HAP-1 (cell line): ENCODE measurements around the gene ECEL1.

Source experiments
- DNase-seq, 2 experiments: peaks; one replicate each; pipeline ENCODE4 v3.0.0-alpha.2; 2016 to 2020; ENCODE audit warnings: low spot score in 2 of 2
- H3K27me3 ChIP-seq: fragments of 250-450 bp; sonication (Bioruptor Pico); 2 replicates; pipeline ENCODE4 v1.5.1; 2020; ENCODE audit warnings: low read depth, mild to moderate bottlenecking, moderate library complexity
- H3K36me3 ChIP-seq: fragments of 250-450 bp; sonication (Bioruptor Pico); replicated peaks from 2 replicates; pipeline ENCODE4 v1.5.1; 2020; ENCODE audit warnings: mild to moderate bottlenecking
- H3K4me1 ChIP-seq: fragments of 250-450 bp; sonication (Bioruptor Pico); 2 replicates; pipeline ENCODE4 v1.5.1; 2020; ENCODE audit warnings: mild to moderate bottlenecking
- H3K4me3 ChIP-seq: fragments of 250-450 bp; sonication (Bioruptor Pico); 2 replicates; pipeline ENCODE4 v1.5.1; 2020; ENCODE audit warnings: mild to moderate bottlenecking, moderate library complexity
- H3K9me3 ChIP-seq: fragments of 250-450 bp; sonication (Bioruptor Pico); 2 replicates; pipeline ENCODE4 v1.5.1; 2020; ENCODE audit warnings: mild to moderate bottlenecking, moderate library complexity
- in situ Hi-C: fragments of 300-500 bp; cut with MboI; formaldehyde crosslinking; loops from 3 replicates; pipeline ENCODE4 v1.14.3; 2020; ENCODE audit warnings: low sequenced_read_pairs, inconsistent platforms, mixed read lengths

ECEL1 gene

DNA sequence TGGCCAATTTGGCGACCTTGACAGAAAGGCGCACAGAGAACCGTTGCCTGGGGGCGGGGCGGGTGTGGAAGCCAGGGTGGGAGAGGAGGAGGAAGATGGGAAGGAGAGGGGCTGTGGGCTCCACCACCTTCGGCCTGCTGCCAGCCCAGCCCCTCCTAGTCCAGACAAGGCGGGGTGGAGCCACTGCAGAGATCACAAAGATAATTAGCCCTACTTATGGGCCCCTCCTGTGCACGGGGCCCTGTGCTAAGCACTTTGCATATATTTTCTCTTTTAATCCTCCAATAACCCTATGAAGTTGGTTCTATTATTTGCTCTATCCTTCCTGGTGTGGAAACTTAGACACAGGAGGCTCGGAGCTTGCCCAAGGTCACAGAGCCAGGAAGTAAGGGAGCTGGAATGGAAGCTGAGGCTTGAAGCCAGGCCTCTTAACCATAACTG is 13.7 kb upstream of the ECEL1 start:
- no peaks in the 10 kb centered on the region for H3K9me3 ChIP-seq
- H3K4me3 ChIP-seq = no peak overlapping the region
- in situ Hi-C loops = no loop called here
- no peaks in the 10 kb centered on the region for H3K36me3 ChIP-seq
- H3K27me3 ChIP-seq = peaks cover 4% of the 10 kb centered on the region; the same call in 1 of the 2 replicates
- peak; percentile 68 to 80 for DNase-seq
- H3K4me1 ChIP-seq = peaks cover 14% of the 10 kb centered on the region

DNA sequence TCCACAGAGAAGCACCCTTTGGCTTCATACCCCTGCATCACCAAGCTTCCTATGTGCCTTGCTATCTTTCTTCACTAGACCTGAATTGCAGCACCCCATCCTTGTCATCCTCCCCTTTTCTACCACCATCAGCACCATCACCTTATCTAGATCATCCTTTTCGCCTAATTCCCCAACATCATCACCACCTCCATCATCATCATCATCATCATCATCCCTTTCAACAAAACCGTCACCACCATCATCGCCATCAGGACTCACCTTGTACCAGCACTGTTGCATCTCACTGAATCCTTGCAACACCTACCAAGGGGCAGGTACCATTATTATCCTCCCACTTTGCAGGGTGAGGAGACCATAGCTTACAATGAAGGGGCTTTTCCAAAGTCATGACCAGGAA is 10.8 kb upstream of the ECEL1 start:
- in situ Hi-C loops = no loop called here
- no peaks in the 10 kb centered on the region for H3K27me3 ChIP-seq
- no peak for DNase-seq

DNA sequence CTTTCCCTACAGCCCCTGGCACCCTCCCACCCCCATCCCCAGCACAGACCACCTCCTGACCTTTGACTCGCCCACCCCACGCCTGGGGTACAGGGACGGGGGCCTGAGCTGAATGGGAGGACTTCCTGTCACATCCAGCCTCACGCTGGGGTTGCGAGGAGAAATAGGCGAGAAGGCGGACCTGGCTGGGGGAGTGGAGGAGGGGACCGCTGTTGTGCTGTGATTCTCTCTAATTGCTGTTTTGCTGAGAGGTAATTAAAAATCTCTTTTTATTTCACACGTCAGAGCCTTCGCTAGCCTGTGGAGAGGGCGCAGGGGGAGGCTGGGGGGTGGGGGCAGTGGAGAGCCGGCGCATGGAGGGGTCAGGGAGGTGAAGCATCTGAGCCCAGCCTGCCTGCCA is 9.7 kb upstream of the ECEL1 start:
- DNase-seq = no peak
- H3K9me3 ChIP-seq = no peaks in the 10 kb centered on the region
- in situ Hi-C loops = no loop called here
- H3K36me3 ChIP-seq = no peaks in the 10 kb centered on the region
- H3K4me1 ChIP-seq = peaks cover 9% of the 10 kb centered on the region
- H3K27me3 ChIP-seq = no peaks in the 10 kb centered on the region
- no peak overlapping the region for H3K4me3 ChIP-seq

More for the DNA sequence above, 10.8 kb upstream of the ECEL1 start:
- no peaks in the 10 kb centered on the region for H3K9me3 ChIP-seq
- H3K4me3 ChIP-seq = no peak overlapping the region
- H3K4me1 ChIP-seq = peaks cover 14% of the 10 kb centered on the region
- H3K36me3 ChIP-seq = no peaks in the 10 kb centered on the region

DNA sequence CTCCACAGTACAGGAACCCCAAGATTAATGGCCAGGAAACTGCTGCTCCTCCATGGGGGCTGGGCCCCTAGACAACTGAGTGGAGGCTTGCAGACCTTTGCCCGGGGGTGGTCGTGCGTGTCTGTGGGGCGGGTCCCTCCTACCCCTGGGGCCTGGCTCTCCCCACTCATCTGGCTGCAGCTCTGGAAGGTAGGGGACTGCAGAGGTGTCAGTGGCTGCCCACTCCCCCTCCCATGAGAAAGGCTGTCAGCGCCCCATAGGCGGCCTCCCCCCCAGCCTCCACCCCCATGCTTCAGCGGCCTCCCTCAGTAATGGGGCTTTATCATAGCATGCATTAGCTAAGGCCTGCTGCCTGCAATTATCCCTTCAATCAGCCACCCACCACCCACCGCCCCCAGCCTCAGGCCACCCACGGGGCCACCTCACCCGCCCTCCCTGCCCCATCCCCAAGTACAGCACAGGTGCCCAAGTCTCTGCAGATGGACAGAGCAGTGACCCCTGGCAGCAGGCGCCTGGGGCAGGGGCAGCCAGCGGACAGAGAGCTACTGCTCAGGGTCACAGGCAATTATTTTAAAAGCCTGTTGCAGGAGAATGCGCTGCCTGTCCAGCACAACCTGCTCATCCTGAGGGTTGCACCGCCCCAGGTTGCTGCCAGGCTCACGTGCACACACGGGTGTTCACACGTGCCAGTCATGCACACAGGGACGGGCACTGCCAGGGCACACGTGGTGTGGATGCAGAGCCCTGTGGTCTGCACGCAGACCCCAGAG is 9.1 kb upstream of the ECEL1 start:
- Histone ChIP-seq H3K4me3 (no peak overlapping the region), H3K27me3 (no peaks in the 10 kb centered on the region), H3K4me1 (peaks cover 6% of the 10 kb centered on the region; the same call in 1 of the 2 replicates), H3K36me3 (no peaks in the 10 kb centered on the region), H3K9me3 (no peaks in the 10 kb centered on the region)
- in situ Hi-C loops = no loop called here
- DNase-seq = no peak

DNA sequence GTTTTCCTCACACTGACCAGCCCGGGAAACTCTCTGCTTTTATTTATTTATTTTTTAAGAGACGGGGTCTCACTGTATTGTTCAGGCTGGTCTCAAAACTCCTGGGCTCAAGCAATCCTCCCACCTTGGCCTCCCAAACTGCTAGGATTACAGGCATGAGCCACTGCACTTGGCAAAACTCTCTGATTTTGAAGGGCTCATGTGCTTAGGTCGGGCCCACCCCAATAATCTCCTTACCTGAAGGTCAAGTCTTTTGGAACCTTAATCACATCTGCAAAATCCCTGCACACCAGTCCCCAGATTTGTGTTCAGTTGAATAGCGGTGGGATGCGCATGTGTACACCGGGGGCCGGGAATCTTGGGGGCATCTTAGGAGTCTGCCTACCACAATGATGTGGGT is 7.7 kb upstream of the ECEL1 start:
- no peaks in the 10 kb centered on the region for H3K27me3 ChIP-seq
- in situ Hi-C loops = no loop called here

DNA sequence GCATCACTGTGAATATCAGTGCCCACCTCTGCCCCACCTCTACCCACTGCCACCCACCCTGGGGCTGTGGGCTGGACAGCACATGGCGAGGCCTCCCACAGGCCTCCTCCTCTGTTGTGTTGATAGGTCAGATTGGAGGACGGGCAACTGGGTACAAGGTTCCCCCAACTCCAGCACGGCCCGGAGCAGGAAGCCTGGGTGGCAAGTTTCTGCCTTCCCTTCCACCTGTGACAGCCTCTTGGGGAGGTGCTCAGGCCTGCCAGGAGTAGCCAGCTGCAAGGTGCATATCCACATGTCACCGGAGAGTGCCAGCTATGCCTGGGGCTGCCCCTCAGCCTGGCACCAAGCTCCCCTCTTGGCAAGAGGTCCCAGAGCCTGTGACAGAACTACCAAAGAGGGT is 6.9 kb upstream of the ECEL1 start:
- Histone ChIP-seq H3K9me3 (no peaks in the 10 kb centered on the region), H3K4me3 (no peak overlapping the region), H3K27me3 (no peaks in the 10 kb centered on the region), H3K36me3 (no peaks in the 10 kb centered on the region), H3K4me1 (no peaks in the 10 kb centered on the region)
- in situ Hi-C loops = no loop called here
- no peak for DNase-seq

More for the DNA sequence above, 7.7 kb upstream of the ECEL1 start:
- Histone ChIP-seq H3K36me3 (no peaks in the 10 kb centered on the region), H3K4me1 (no peaks in the 10 kb centered on the region), H3K4me3 (no peak overlapping the region), H3K9me3 (no peaks in the 10 kb centered on the region)
- no peak for DNase-seq

DNA sequence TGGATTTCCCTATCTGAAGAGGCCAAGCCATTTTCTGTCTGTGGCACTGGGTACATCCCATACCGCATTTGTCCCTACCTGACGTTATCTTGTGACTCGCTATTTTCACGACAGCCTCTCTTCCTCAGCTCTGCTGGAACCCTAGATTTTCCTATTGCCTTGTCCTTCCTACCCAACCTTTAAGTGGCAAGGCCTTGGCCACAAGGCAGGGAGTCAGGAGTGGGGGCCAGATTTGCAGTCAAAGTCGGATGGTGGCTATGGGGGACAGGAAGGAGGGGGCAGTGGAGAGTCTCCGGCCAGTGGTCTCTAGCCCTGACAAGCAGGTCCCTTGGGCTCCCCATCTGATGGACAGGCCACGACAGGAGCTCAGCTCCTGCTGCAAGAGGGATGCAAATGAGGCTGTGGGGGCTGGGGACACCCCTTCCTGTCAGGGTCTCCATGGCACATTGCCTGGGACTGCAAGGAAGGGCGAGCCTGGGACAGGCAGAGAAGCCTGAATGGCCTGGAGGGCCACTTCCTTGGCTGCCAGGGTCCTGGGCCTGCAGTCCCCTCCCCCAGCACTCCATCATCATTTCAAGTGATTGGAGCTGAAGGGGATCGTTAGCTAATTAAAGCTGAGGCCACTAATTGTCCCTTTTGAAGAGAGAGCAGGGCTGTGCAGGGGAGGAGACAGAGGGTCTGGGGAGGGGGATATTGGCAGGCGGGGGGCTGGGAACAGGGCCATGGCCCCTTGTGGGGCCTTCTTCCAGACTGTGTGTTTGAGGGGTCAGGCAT is 6.3 kb upstream of the ECEL1 start:
- Histone ChIP-seq H3K4me3 (no peak overlapping the region), H3K27me3 (peaks cover 4% of the 10 kb centered on the region), H3K36me3 (no peaks in the 10 kb centered on the region), H3K4me1 (no peaks in the 10 kb centered on the region), H3K9me3 (no peaks in the 10 kb centered on the region)
- in situ Hi-C loops = no loop called here
- no peak for DNase-seq

DNA sequence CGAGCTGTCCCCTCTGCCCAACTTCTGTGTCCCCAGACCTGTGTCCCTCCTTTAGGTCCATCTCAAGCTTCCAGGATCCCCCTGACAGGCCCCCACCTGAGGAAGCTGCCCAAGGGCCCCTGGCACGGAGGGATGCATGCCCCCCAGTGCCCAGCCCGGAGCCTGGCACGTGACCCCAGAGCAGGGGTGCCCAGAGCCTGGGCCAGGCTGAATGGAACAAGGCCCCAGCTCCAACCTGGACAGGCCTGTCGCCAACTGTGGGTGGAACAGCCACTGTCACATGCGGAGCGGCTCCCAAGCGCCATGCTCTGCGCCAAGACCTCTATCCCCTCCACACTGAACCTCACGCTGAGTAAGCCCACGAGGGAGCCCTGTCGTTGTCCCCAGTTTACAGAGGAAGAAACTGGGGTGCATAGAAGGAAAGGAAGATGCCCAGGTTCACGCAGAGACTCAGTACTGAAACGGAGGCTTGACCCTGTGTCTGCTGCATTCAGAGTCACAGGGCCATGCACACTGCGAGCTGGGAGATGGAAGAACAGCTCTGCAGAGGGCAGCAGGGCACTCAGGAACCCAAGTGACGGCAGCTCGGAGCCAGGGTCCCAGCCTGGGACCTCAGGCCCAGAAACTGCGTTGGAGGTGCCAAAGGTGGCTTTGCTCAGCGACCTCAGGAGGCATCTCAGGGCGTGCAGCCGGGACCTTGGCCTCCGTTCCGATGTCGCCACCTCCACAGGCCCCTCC is 5.5 kb upstream of the ECEL1 start:
- Histone ChIP-seq H3K4me1 (no peaks in the 10 kb centered on the region), H3K4me3 (no peak overlapping the region), H3K36me3 (no peaks in the 10 kb centered on the region), H3K27me3 (peaks cover 12% of the 10 kb centered on the region), H3K9me3 (no peaks in the 10 kb centered on the region)
- in situ Hi-C loops = no loop called here
- no peak for DNase-seq

DNA sequence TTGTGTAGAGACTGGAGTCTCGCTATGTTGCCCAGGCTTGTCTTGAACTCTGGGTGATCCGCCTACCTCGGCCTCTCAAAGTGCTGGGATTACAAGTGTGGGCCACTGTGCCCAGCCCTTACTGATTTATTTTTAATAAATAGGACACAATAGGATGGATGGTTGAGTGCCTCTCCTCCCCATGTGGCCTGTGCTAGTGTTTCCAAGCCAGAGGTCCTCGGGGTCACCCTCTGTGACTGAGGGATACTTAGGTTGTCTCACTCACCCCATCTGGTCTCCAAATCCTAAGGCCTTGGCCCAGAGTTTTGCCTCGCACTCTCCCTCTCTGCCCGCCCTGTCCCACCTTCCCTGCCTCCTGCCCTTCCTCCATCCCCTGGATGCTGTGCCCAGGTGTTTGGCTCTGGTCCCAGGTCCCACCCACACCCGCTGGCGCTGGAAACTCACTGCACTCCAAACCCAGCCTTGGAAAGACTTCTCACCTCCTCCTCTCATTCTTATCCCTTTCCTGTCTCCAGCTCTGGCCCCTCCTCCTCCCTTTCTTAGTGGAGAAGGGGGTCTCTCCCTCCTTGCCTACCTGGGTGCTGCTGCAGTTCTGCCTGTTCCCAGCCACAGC is 4.7 kb upstream of the ECEL1 start:
- in situ Hi-C loops = no loop called here
- Histone ChIP-seq H3K9me3 (no peaks in the 10 kb centered on the region), H3K4me3 (no peak overlapping the region), H3K36me3 (no peaks in the 10 kb centered on the region), H3K4me1 (no peaks in the 10 kb centered on the region), H3K27me3 (peaks cover 16% of the 10 kb centered on the region)
- no peak for DNase-seq

DNA sequence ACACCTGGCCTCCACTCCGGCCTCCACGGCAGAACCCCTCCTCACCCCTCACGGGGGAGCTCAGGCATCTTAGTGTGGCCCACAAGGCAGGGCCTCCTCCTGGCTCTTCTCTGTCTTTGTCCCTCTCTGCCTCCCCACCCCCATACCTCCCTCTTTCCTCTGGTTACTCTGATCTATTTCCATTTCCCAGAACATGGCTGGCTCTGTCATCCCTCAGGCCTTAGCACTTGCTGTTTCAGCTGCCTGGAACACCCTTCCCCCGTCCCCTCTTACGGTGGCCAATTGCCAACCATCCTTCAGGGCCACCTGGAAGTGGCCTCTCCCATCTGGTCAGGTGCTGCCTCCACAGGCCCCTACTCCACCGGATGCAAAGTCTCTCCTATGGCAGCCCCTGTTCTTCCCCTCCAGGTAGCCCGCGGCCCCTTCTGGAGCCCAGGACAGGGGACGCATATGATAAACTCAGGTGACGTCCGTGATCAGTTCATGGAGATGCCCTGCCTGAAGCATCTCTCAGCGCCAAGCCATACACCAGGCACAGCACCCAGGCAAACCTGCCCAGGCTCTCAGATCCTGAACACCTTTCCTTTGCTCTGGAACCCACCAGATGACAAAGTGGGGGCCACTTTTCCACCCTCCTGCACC is 3.6 kb upstream of the ECEL1 start:
- peaks cover 25% of the 10 kb centered on the region for H3K27me3 ChIP-seq
- no peaks in the 10 kb centered on the region for H3K4me1 ChIP-seq
- H3K9me3 ChIP-seq = no peaks in the 10 kb centered on the region
- in situ Hi-C loops = no loop called here
- no peaks in the 10 kb centered on the region for H3K36me3 ChIP-seq
- no peak for DNase-seq
- H3K4me3 ChIP-seq = no peak overlapping the region

DNA sequence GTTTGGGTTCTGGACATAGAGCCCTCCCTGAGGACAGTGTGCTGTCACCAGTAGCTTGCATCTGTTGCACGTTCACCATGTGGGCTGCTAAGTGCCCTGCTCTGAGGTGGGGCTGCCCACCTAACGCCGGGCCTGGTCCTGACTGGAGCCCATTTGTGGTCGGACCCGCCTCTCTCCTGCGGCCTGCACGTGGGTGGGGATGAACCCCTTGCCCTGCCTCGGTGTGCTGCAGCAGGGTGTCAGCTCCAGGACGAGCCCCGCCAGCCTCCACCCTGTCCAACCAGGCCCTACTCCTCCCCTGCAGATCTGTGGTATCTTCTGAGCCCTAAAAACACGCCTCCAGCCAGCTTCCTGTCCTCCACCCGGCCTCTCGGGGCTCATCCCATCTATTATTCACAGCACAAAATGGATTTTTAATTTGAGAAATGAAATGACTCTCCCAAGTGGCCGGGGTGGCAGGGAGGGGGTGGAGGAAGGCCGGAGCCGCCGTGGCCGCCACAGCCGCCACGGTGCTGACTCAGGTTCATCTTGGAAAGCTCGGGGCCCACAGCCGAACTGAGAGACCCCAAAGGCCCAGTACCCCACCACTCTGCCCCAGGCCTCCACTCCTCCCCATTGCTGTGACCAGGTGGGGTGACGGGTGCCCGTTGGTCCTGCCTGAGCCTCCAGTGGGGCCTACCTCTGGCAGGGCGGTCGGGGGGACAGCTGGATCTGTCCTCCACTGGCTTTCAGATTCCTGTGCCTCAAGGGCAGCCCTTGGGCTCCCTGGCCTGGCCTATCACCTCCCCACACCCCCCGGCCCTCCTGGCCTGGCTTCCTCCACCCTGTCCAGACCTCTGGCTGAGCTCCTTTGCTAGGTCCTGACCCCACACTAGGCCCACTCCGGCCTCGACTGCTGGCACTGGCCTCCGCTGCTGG is 2.8 kb upstream of the ECEL1 start:
- H3K36me3 ChIP-seq = no peaks in the 10 kb centered on the region
- H3K4me3 ChIP-seq = no peak overlapping the region
- DNase-seq = no peak
- H3K4me1 ChIP-seq = no peaks in the 10 kb centered on the region
- in situ Hi-C loops = no loop called here
- H3K27me3 ChIP-seq = peaks cover 33% of the 10 kb centered on the region
- H3K9me3 ChIP-seq = no peaks in the 10 kb centered on the region

DNA sequence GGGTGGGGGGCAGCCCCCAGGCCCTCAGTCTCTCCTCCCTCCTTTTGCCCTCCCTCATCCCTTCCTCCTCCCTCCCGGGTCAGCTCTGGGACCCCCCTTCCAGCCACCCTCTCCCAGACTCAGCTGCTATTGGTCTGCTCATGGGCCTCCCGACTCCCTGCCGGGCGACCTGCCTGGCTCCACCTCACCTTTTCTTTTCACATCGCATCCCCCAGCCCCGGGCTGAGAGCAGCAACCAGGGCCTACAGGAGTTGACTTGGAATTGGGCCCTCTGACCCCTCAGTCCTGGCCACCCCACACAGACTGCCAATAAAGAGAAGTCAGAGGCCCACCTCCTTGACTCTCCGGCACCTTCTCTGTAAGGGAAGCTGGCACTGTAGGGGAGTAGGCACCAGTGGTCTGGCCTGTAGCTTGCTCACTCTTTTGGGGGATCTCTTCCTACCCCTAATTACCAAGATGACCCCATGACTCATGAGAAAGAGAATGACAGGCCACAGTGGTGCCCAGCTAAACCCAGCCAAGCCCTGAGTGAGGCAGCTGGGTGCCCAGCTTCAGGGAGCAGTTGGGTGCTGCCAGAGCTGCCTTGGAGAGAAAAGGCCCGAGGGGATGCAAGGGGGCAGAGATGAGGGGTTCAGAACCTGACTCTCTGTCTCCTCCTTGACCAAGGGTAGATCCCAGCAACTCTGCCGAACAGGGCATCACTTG is 2.0 kb upstream of the ECEL1 start:
- Histone ChIP-seq H3K9me3 (no peaks in the 10 kb centered on the region), H3K27me3 (peaks cover 41% of the 10 kb centered on the region), H3K4me1 (no peaks in the 10 kb centered on the region), H3K4me3 (no peak overlapping the region), H3K36me3 (no peaks in the 10 kb centered on the region)
- in situ Hi-C loops = no loop called here
- no peak for DNase-seq
